NOMO-1 treated with DMSO at 0.1 percent for 48 hours (cell line): ENCODE measurements around the gene HRAS.

ENCODE experiments used
- DNase-seq: peaks from one replicate; lab custom pipeline; 2025; ENCODE audit not compliant: unreplicated experiment; lab: John Stamatoyannopoulos, UW

HRAS gene

GRCh38 chr11:567629-568292 is 32.4 kb upstream of the HRAS start:
- DNase-seq: no peak

GRCh38 chr11:567011-567628 is 31.7 kb upstream of the HRAS start:
- DNase-seq: no peak

GRCh38 chr11:565921-566509 is 30.6 kb upstream of the HRAS start:
- no peak for DNase-seq

GRCh38 chr11:563812-564578 is 28.6 kb upstream of the HRAS start:
- no peak for DNase-seq

GRCh38 chr11:563066-563811 is 27.9 kb upstream of the HRAS start:
- DNase-seq: no peak

GRCh38 chr11:562046-562645 is 26.8 kb upstream of the HRAS start:
- DNase-seq: no peak

- DNase-seq: peak; percentile 20
These were observed 26.0 kb upstream of the HRAS start for GRCh38 chr11:561148-562003.

- DNase-seq: peak; percentile 85
These were observed 25.1 kb upstream of the HRAS start, which contains the start of the genes LMNTD2 and RASSF7 for GRCh38 chr11:560305-561147. LMNTD2 (minus strand) TSS chr11:560738; CDS start chr11:560716, 22 bp downstream. RASSF7 (plus strand) TSS chr11:560970; CDS start chr11:561769, 799 bp downstream.

- no peak for DNase-seq
These were observed 24.4 kb upstream of the HRAS start for GRCh38 chr11:559712-560304.

- DNase-seq: no peak
These were observed 23.7 kb upstream of the HRAS start for GRCh38 chr11:559020-559620.

GRCh38 chr11:558503-558902 is 23.1 kb upstream of the HRAS start:
- DNase-seq: no peak

- no peak for DNase-seq
These were observed 22.2 kb upstream of the HRAS start for GRCh38 chr11:557328-558132.

GRCh38 chr11:556662-557256 is 21.4 kb upstream of the HRAS start:
- no peak for DNase-seq

GRCh38 chr11:555780-556661 is 20.6 kb upstream of the HRAS start:
- no peak for DNase-seq

GRCh38 chr11:555227-555779 is 19.9 kb upstream of the HRAS start:
- no peak for DNase-seq
